HUES6 (cell line): Measurements from ENCODE around the gene SLC23A2.

Source experiments
- H3K27ac ChIP-seq: 2 replicates; pipeline ENCODE4 v1.7.0; 2013; ENCODE audit warnings: low read depth, mild to moderate bottlenecking, low read length, inconsistent platforms
- H3K27me3 ChIP-seq: 2 replicates; pipeline ENCODE4 v1.6.1; 2013; ENCODE audit warnings: low read length; ENCODE audit not compliant: control insufficient read depth, insufficient read depth
- H3K36me3 ChIP-seq: 2 replicates; pipeline ENCODE4 v1.6.1; 2013; ENCODE audit warnings: low read length; ENCODE audit not compliant: control insufficient read depth, insufficient read depth
- H3K4me1 ChIP-seq: 2 replicates; pipeline ENCODE4 v1.6.1; 2013; ENCODE audit warnings: low read length; ENCODE audit not compliant: control insufficient read depth, insufficient read depth
- H3K4me3 ChIP-seq: 2 replicates; pipeline ENCODE4 v1.5.1; 2013; ENCODE audit warnings: low read depth, low read length
- H3K9ac ChIP-seq: one replicate; pipeline ENCODE4 v1.6.1; 2013; ENCODE audit warnings: mild to moderate bottlenecking, low read length
- H3K9me3 ChIP-seq: 2 replicates; pipeline ENCODE4 v1.6.1; 2013; ENCODE audit warnings: low read depth, low read length; ENCODE audit not compliant: control insufficient read depth, insufficient read depth

The SLC23A2 gene

GRCh38 chr20:4840801-4841200 is 160.5 kb downstream of the SLC23A2 start:
- Histone ChIP-seq H3K4me1 (peaks cover 2% of the 10 kb centered on the region; the same call in 1 of the 2 replicates), H3K27ac (no peak overlapping the region), H3K4me3 (no peak overlapping the region), H3K9me3 (peaks cover 2% of the 10 kb centered on the region; the same call in 1 of the 2 replicates), H3K27me3 (no peaks in the 10 kb centered on the region), H3K9ac (no peak overlapping the region), H3K36me3 (no peaks in the 10 kb centered on the region)

DNA sequence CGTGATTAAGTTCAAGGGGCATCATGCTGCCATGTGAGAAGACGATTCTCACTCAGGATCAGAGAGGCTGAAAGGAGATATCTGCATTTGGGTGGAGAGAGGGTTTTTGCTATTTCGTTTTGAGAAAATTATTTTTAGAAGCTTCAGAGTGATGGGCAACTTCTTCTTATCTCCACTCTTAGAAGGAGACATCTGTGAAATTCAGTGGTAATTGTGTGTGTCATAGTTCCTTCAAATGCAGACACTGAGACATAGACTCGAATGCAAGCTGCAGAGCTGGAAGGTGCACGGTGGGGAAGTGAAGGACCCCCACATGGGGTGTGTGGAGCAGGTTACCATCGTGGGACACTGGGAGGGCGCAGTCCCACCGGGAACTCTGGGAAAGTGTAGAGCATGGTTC is 162.8 kb downstream of the SLC23A2 start:
- Histone ChIP-seq H3K36me3 (no peaks in the 10 kb centered on the region), H3K27me3 (no peaks in the 10 kb centered on the region), H3K9me3 (peaks cover 2% of the 10 kb centered on the region; the same call in 1 of the 2 replicates), H3K9ac (no peak overlapping the region), H3K4me3 (no peak overlapping the region), H3K4me1 (peaks cover 6% of the 10 kb centered on the region; the same call in 1 of the 2 replicates), H3K27ac (no peak overlapping the region)

DNA sequence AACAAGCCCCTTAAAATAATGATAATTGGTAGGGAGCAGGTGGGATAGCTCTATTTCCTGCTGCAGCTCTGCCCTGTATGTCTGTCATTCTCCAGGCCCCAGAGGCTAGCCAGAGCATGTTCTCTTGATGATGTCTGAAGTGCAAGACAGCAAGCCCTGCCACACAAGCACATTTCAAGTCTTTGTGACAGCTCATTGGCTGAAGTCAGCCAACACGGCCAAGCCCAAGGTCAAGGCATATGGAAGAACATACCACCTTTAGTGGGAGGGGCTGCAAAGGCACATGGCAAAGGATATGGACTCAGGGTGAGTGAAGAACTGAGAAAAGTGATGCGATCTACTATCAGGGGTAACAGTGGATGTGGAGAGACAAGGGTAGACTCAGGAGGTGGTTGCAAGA is 163.6 kb downstream of the SLC23A2 start:
- Histone ChIP-seq H3K27ac (no peak overlapping the region), H3K9me3 (peaks cover 2% of the 10 kb centered on the region; the same call in 1 of the 2 replicates), H3K27me3 (no peaks in the 10 kb centered on the region), H3K9ac (no peak overlapping the region), H3K4me3 (no peak overlapping the region), H3K4me1 (peaks cover 6% of the 10 kb centered on the region; the same call in 1 of the 2 replicates), H3K36me3 (no peaks in the 10 kb centered on the region)

GRCh38 chr20:4836935-4837334 is 164.4 kb downstream of the SLC23A2 start:
- no peak overlapping the region for H3K4me3 ChIP-seq
- no peaks in the 10 kb centered on the region for H3K27me3 ChIP-seq
- no peaks in the 10 kb centered on the region for H3K36me3 ChIP-seq
- peaks cover 2% of the 10 kb centered on the region; the same call in 1 of the 2 replicates for H3K9me3 ChIP-seq
- peaks cover 6% of the 10 kb centered on the region; the same call in 1 of the 2 replicates for H3K4me1 ChIP-seq
- H3K27ac ChIP-seq = no peak overlapping the region
- H3K9ac ChIP-seq = no peak overlapping the region

DNA sequence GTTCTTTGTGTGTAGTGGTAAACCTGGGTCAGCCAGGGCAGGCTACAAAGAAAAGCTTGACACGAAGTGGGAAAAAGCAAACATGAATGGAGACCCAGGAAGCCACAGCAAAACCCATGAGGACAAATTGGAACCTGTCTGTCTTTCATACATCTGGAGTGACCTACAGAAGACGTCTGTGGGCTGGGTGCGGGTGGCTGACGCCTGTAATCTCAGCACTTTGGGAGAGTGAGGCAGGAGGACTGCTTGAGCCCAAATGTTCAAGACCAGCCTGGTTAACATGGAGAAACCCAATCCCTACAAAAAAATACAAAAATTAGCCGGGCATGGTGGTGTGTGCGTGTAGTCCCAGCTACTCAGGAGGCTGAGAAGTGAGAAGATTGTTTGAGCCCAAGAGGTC is 164.8 kb downstream of the SLC23A2 start:
- Histone ChIP-seq H3K36me3 (no peaks in the 10 kb centered on the region), H3K4me1 (peaks cover 6% of the 10 kb centered on the region; the same call in 1 of the 2 replicates), H3K4me3 (no peak overlapping the region), H3K27ac (no peak overlapping the region), H3K27me3 (no peaks in the 10 kb centered on the region), H3K9me3 (peaks cover 2% of the 10 kb centered on the region; the same call in 1 of the 2 replicates), H3K9ac (no peak overlapping the region)

DNA sequence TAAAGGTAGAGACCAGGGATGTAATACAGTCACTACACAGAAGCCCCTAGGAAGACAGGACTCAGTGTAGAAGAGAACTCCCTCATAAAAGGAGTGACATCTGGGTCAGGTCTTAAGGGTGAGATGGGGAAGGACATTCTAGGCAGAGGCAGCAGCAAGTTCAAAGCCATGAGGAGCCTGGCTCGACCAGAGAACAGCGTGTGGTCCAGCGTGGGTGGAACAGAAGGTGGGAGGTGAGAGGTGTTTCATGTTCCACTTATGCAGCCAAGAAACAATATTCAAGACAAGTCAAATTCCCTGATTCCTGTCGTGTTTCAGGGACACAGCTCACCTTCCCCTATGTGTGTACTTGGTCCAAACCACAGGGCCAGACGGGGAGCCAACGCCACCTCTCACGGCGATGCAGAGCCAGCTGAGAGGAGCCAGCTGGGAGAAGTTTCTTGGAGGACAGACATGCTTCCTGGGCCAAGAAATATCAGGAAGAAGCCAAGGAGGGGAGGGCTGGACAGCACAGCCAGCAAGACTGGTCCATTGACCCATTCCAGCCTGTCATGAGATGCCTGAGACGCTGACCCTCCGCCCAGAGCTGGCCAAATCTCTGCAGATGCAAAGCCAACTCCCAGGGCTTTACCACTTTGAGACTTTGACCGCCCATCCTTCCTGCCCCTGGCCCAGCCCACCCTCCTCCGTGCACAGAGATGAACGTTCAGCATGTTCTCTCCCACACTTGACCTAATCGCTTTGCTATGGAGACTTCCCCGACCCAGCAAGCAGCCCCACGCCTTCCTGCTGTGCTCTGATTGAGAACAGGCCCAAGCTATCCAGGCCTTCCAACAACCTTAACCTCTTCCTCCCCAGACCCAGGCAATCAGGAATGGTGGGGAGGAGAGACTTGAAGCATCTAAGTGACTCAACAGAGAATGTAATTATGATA is 165.8 kb downstream of the SLC23A2 start:
- no peaks in the 10 kb centered on the region for H3K27me3 ChIP-seq
- peaks cover 2% of the 10 kb centered on the region; the same call in 1 of the 2 replicates for H3K9me3 ChIP-seq
- H3K4me1 ChIP-seq = peaks cover 6% of the 10 kb centered on the region; the same call in 1 of the 2 replicates
- no peaks in the 10 kb centered on the region for H3K36me3 ChIP-seq
- no peak overlapping the region for H3K4me3 ChIP-seq
- H3K27ac ChIP-seq = no peak overlapping the region
- no peak overlapping the region for H3K9ac ChIP-seq

GRCh38 chr20:4833074-4833728 is 168.1 kb downstream of the SLC23A2 start:
- no peak overlapping the region for H3K27ac ChIP-seq
- H3K9me3 ChIP-seq = no peaks in the 10 kb centered on the region
- H3K4me1 ChIP-seq = peaks cover 6% of the 10 kb centered on the region; the same call in 1 of the 2 replicates
- no peak overlapping the region for H3K9ac ChIP-seq
- no peaks in the 10 kb centered on the region for H3K27me3 ChIP-seq
- no peaks in the 10 kb centered on the region for H3K36me3 ChIP-seq
- H3K4me3 ChIP-seq = no peak overlapping the region

DNA sequence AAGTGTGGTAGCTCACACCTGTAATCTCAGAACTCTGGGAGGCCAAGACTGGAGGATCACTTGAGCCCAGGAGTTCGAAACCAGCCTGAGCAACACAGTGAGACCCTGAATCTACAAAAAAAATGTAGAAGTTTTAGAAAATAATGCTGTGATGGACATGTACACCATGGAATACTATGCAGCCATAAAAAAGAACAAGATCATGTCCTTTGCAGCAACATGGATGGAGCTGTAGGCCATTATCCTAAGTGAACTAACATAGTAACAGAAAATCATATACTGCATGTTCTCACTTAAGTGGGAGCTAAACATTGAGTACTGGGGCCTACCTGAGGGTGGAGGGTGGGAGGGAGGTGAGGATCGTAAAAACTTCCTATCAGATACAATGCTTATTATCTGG is 168.8 kb downstream of the SLC23A2 start:
- H3K27ac ChIP-seq = no peak overlapping the region
- peaks cover 6% of the 10 kb centered on the region; the same call in 1 of the 2 replicates for H3K4me1 ChIP-seq
- no peaks in the 10 kb centered on the region for H3K27me3 ChIP-seq
- H3K4me3 ChIP-seq = no peak overlapping the region
- no peaks in the 10 kb centered on the region for H3K9me3 ChIP-seq
- no peak overlapping the region for H3K9ac ChIP-seq
- H3K36me3 ChIP-seq = no peaks in the 10 kb centered on the region

GRCh38 chr20:4830696-4831095 is 170.6 kb downstream of the SLC23A2 start:
- peaks cover 3% of the 10 kb centered on the region; the same call in 1 of the 2 replicates for H3K4me1 ChIP-seq
- no peaks in the 10 kb centered on the region for H3K36me3 ChIP-seq
- no peaks in the 10 kb centered on the region for H3K9me3 ChIP-seq
- H3K9ac ChIP-seq = no peak overlapping the region
- H3K27me3 ChIP-seq = no peaks in the 10 kb centered on the region
- H3K4me3 ChIP-seq = no peak overlapping the region
- H3K27ac ChIP-seq = no peak overlapping the region

GRCh38 chr20:4830259-4830658 is 171.1 kb downstream of the SLC23A2 start:
- H3K27ac ChIP-seq = no peak overlapping the region
- H3K36me3 ChIP-seq = no peaks in the 10 kb centered on the region
- no peaks in the 10 kb centered on the region for H3K4me1 ChIP-seq
- H3K9me3 ChIP-seq = no peaks in the 10 kb centered on the region
- H3K9ac ChIP-seq = no peak overlapping the region
- no peaks in the 10 kb centered on the region for H3K27me3 ChIP-seq
- no peak overlapping the region for H3K4me3 ChIP-seq
